ENCODE measurements around the gene MR1.
"Not testable (repeated sequence)": the region's sequence is repeated elsewhere in the genome, so short reads cannot be mapped to it uniquely, and the experiment has no call there.

The MR1 gene

DNA sequence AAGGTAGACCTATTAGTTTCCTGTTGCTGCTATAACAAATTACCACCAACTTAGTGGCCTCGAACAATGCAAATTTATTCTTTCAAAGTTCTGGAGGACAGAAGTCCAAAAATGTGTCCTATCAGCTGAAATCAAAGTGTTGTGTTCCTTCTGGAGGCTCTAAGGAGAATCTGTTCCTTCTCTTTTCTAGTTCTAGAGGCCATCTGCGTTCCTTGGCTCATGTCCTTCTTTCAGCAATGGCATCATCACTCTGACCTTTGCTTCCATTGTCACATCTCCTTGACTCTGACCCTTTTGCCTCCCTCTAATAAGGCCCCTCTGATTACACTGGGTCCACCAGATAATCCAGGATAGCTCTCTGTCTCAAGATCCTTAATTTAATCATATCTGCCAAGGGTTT is 1.2 kb upstream of the MR1 start:
- DNase-seq = no peak

DNA sequence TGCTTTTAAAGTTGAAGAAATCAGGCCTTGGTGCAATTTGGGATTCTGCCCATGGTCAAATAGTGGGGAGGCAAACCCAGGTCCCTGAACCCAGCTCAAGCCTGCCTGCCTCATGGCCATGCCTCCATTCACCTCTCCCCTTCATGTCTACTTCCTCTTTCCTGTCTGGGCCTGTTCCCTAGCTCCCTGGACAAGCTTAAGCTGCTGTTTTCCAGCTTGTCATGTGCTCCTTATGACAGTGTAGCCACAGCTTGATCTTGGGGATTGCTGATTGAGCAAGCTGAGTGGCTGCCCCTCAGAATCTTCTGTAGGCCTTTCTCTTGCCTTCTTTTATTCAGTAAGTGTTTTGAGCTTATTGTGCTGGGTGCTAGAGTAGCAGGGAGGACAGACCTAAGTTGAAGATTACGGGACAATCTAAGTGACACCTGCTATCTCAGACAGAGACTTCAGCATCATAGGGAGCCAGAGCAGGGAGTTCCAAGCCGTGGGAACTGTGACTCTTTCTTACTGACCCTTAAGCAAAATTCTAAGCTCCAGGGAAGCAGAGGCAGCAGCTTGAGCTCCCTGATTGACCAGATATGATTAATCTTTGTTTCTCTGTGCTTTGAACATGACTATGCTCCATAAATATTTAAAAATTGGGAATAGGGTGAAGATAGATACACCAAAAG is 520 bp upstream of the MR1 start:
- DNase-seq = peak in 10 of 14 donors; percentile 9 to 51 (median 34)

DNA sequence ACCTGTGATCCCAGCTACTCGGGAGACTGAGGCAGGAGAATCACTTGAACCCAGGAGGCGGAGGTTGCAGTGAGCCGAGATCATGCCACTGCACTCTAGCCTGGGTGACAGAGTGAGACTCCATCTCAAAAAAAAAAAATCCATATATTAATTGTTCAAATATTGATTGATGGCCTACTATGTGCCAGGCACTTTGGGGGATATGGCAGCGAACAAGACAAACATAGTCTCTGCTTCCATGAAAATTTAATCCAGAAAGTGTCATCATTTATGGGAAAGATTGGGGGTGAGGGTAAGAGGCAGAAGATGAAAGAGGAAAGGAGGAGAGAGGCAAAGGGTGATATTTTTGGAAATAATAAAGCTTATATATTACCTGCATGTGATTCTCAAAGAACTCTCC is 1.4 kb downstream of the MR1 start:
- DNase-seq = not testable (repeated sequence)

DNA sequence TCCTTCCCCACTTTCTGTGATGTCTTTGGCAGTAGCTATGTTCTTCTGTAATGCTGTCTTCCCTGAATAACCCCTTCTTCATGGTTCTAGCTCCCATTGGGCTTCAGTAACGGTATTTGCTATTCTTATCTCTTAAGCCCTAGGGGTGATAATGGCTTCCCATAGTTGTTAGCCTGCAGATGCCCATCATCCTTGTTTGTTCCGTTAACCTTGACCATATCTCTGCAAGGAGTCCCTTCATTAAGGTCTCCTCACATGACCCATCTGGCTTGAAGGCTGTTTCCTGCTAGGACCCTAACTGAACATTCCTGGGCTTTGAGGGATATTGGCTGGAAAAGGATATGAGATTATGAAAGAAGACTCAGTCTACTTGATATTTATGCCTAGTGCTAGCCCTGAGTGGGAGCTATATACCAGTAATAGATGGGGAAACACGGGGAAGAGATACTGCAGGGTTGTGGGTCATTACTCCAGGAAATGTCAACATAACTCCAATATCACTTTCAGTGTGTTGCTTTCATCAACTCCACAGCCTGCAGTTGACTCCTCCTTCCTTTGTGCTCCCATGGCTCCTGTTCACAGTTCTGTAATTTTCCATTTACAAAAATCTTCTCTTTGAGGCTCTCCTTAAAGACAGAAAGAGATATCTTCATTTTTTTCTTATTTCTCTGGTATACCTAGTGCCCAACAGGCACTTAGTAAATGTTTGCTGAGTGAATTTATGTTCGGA is 2.5 kb downstream of the MR1 start:
- DNase-seq = no peak

DNA sequence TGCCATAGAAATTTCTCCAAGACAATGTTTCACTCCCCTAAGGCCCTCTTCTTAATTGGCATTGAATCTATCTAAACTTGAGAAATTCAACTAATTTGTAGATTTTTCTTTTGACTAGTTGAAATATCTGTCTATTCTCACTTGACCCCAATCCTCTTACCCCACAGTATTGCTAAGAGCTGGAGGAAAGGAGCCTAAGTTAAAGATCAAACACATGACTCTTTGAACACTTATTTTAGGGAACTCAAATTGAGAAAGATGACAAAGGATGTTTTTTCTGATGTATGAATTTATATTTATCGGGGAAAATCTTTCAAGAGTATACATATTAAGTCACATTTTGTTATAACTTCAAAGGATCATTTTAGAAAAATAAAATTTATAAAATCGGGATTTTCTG is 3.6 kb downstream of the MR1 start:
- no peak for DNase-seq

DNA sequence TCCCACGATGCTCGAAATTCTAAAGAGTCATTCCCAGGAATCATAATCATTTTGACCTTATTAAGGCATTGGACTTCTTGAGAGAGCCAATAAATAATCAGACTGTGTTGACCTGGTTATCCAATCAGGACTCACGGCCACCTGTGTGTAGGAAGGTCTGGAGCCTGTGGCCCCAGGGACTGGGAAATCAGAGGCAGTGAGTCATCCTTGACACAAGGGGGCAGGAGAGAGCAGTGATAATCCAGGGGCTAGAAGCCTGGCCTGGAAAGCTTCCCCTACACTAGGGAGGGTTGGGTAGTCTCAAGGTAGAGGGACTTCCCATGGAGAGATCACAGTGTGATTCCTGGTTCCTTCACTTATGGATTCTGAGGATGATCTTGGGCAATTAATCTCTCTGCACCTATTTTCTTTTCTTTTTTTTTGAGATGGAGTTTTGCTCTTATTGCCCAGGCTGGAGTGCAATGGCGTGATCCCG is 4.7 kb downstream of the MR1 start:
- peak in 9 of 14 donors; percentile 10 to 39 (median 18) for DNase-seq

DNA sequence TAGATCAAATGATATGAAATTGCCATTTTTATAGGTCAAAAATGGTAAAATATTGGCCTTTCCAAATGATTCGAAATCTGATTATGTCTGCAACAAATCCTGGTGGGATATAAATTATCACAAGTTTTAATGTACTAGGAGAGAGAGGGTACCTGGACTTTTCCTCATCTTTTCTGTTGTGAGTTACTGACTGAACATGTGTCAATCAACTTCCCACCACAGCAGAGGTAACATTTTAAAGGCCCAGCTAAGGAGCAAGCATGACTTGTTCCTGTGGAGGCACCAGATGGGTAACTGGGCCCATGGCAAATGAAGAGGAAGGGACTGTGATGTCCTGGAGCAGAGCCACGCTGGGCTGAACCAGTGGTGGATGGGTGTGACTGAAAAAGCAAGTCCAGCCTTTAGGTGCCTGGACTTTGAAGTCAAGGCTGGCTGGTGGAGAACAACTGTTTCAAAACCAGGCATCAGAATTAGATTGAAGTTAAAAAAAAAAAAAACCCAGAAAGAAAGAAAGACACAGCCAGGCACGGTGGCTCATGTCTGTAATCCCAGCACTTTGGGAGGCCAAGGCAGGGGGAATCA is 6.6 kb downstream of the MR1 start:
- no peak for DNase-seq

DNA sequence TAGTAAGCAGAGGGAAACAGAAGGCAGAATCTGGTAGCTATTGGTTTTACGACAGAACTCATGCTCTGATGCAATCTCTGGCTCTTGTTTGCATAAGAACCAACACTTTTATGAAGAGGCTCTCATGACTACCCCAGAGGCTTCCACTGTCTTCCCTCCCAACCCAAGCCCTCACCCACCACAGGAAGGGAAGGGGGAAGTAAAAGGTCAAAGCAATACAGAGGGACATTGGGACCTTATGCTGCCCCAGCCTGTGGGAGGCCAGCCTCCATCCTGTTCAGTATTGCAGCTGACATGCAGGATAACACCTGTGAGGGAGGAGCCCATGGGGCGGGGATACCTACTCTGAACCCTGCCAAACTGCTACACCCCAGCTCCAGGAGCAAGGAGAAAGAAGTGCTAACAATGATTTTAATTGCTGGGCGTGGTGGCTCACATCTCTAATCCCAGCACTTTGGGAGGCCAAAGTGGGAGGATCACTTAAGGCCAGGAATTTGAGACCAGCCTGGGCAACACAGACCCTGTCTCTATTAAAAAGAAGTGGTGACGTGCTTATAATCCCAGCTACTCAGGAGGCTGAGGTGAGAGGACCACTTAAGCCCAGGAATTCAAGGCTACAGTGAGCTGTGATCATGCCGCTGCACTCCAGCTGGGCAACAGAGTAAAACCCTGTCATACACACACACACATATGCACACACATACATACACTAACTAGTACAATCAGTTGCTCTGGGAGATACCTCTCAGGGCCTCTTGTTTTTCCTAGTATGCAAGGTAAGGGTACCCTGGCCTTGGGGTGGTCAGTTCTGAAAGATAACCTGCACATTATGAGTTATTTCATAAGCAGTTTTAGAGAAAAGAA is 9.5 kb downstream of the MR1 start:
- DNase-seq = peak in 1 of 14 donors; percentile 13

DNA sequence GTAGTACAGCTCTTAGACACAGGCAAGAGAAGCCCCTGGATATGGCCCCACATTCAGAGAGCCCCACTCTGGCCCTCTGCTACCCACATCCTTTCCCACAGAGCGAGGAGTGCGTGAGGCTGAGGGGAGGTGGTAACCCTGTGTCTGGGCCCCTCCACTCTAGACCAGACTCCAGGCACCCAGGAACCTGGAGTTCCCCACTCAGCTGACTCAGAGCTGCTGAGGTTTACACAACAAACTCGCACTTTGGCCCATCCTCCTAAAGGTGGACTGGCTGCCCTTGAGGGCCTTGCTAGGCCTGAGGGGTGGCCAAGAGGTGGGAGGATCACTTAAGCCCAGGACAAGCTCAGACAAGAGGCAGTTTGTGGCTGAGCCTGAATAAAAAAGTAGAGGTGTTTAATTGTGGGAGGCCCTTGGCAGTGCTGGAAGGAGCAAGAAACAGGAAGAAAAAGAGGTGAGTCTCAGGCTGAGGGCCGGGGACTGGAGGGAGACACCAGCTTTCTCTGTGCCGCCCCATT is 10.7 kb downstream of the MR1 start:
- peak in 1 of 14 donors; percentile 5 for DNase-seq

DNA sequence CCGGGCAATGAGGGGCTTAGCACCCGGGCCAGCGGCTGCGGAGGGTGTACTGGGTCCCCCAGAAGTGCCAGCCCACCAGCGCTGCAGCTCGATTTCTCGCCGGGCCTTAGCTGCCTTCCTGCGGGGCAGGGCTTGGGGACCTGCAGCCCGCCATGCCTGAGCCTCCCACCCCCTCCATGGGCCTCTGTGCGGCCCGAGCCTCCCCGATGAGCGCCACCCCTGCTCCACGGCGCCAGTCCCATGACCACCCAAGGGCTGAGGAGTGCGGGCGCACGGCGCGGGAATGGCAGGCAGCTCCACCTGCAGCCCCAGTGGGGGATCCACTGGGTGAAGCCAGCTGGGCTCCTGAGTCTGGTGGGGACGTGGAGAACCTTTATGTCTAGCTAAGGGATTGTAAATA is 12.2 kb downstream of the MR1 start:
- not testable (repeated sequence) for DNase-seq

DNA sequence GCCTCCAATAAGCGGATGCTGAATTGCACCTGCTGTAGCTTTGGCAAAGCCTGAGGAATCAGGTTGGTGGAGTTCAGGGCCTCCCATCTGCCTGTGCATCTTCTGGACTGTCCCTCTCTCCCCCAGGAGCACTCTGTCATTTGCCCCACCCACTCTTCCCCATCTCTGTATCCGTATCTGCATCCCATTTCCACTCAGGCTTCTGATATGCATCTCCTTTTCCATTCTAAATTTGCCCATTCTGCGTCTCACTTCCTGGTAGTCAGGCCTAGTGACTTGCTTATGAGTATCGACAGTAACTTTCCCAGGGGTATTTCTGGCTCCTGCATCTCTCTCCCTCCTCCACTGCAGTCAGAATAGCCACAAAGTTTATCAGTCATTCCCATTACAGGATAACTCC is 15.6 kb downstream of the MR1 start:
- DNase-seq = no peak

DNA sequence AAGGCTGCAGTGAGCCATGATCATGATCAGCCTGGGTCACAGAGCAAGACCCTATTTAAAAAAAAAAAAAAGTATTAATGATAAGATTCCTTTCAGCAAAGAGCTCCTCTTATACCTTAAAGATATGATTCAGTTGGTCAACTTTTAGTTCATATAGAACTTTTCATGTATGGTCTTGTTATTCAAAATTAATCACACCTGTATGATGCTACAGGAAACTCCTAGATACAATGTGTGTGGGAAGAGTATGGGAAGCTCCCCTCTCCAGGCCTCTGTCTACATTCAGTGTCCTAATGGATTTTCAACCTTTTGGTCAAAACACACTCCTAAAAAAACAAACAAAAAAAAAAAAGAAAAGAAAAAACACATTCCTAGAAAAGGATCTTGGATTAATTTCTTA is 17.1 kb downstream of the MR1 start:
- DNase-seq = no peak

DNA sequence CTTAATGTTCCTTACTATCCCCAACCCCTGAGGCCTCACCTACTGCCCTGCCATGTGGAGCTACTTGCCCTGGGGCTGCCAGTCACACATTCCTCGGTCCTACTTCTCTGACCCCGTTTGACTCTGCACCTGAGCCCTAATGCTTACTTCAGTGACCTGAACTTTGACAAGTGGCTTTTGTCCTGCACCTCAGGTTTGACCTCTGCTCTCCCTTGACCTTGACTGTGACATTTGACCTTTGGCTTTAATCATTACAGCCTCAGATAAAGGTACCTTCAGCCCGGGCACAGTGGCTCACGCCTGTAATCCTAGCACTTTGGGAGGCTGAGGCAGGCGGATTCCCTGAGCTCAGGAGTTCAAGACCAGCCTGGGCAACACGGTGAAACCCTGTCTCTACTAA is 22.8 kb downstream of the MR1 start:
- no peak for DNase-seq

DNA sequence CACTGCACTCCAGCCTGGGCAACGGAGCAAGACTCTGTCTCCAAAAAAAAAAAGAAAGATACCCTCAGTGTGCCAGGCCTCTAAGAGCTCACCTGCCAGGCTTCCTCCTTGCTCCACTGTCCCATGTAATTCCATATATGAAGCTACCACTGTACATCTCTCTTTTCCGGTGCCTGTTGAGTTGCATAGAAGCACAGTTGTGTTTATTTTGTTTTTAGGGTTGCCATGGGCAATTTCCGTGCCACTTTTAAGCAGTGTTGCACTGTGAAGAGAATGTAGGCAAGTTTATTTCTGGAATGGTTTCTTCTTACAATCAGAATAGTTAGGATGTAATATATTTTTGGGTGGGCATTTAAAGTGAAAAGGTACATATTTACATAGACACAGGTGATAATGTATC is 23.3 kb downstream of the MR1 start:
- DNase-seq = no peak

DNA sequence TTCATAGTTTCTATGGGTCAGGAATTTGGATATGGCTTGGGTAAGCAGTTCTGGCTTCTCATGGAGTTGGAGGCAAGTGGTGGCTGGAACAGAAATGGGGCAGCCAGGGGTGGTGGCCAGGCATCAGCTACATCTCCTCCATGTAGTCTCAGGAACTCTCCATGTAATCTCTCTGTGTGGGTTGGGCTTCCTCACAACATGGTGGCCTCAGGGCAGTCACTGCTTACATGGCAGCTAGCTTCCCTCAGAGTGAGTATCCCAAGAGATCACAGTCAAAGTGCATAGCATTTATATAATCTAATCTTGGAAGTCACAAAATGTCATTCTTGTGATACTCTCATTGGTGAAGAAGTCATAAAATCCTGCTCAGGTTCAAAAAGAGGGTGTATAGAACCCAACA is 25.7 kb downstream of the MR1 start:
- no peak for DNase-seq

DNA sequence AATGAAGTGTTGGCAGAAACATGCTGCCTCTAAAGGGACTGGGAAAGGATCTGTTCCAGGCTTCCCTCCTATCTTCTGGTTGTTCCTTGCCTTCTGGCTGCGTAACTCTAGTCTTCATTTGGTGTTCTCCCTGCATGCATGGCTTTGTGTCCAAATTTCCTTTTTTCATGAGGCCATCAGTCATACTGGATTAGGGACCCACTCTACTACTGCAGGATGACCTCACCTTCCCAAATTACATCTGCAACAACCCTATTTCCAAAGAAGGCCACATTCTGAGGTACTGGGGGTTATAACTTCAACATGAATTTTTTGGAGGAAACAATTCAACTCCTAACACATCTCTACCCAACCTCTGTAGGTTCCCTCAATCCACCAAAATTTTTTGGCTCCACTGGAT is 26.3 kb downstream of the MR1 start:
- DNase-seq = no peak

DNA sequence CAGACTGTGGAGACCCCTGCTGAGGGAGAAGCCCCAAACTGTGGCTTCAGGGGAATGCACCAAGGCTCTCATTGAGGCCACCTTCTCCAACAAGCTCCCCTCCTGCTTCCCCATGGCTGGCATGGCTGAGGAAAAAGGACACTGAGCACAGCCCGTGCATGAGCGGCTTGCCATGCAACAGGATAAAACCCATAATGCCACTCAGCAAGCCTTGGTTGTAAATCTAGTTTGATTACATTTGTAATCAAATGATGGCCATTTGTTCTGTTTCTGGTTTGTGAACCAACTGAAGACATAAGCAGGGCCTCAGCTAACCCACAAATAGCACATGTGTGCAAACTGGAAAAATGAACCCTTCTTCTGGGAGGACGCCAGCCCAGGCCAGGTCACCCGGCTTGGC is 27.2 kb downstream of the MR1 start:
- not testable (repeated sequence) for DNase-seq

DNA sequence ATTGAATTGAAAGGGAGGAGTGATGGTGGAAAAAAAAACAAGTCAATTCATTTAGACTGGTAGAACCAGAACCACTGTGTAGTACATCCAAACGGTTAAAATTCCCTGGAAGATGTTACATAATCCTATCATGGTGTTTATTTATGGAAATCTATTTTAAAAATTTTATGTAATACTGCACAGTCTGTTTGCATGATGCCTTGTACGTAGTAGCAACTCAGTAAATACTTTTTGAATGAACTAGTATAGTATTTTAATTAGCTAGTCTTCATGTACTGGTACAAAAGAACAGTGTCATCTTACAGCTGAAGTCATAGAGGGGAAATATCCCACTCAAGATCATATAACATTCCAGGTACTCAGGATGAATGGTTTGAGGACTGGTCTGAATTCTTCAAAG is 27.7 kb downstream of the MR1 start:
- no peak for DNase-seq

DNA sequence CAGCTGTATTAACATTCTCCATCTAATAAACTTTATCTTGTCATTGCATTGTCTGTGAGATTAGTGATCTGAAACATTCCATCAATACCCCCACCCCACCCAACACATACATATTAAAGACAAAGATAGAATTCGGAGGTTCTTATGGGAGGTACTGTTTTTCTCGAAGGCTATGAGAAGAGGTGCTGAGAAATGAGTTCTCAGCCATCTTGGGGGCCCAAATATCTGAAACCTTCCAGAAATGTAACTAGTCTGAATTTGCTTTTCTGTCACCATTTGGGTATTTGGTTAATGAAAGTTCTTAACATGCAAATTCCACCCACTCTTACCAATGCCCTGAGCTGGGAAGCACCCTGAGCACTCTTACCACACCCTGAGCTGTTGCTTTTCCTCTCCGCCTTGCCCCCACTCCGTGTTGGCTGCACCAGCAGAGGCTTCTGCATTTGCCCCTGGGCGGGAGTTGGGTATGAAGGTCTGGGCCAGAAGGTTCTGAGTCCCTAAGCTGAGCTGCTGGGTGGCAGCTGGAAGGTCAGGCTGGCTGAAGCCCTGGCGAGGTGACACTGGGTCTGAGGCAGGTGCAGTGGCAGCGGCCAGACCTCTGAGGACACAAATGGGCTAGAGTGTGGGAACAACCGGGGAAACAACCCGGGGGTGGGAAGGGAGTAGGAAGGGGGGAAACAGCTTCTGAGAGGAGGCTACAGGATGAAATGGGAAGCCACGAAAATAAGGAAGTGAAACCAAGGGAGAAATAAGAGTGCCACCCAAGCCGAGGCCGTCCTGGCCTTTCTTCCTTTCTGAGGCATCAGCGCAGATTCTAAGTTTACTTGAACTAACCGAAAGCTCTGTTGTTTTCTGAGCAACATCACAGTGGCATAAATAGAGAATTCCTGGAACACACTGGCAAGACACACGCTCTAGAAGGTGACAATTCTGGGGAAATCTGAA is 28.4 kb downstream of the MR1 start:
- peak in 7 of 14 donors; percentile 5 to 53 (median 22) for DNase-seq

DNA sequence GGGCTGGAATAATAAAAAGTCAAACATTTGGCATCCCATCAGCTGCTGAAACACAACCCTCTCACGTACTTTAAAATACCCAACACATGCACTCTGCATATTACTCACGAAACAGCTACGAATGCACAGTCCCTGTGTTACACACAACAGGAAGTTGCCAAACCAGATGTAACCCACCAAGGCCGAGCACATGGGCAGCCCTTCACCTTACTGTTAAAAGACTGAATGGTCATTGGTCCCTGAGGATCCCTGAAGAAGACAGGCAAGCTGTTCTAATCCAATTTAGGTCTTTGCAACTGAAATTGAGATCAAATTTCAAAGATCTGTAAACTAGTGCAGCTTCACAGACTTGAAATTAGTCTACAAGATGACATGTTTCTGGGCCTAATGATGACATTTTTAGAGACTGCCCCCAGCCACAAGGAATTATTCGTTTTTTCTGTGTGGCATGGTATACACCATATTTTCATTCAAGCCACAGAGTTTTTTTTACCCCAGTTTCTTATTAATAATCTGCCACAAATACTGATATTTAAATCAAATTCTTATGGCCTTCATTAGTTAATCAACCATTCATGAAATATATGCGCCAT is 29.1 kb downstream of the MR1 start:
- DNase-seq = peak in 1 of 14 donors; percentile 15
